GM12801 (cell line): ENCODE measurements around the gene LPA.

Experiments
- CTCF ChIP-seq: IDR thresholded peaks from one replicate; pipeline ENCODE4 v1.5.1; 2011; ENCODE audit warnings: control low read depth; ENCODE audit not compliant: insufficient read length; ENCODE audit errors: extremely low read depth

The LPA gene

DNA sequence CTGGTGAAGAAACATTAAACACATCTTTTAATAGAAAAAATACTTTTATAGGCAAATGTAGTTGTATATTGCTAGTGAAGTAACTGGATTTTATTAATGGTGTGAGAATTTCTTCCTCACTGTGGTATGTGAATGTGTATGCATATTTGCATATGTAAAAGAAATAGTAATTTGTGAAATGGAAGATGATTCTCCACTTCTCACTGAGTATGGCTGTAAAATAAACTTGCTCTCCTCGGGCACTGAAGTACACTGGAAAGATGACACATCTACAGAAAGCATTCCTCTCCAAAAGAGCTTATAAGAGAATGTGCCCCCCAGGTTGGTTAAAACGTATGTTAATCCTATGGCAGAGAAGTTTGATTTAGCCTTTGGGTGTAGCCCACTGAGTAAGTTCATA is 155.5 kb downstream of the LPA start:
- no peak for TF ChIP-seq CTCF

- no peak for TF ChIP-seq CTCF
Measured at GRCh38 chr6:160507420-160507819, 156.7 kb downstream of the LPA start.

- no peak for TF ChIP-seq CTCF
Measured at GRCh38 chr6:160505970-160506369, 158.1 kb downstream of the LPA start.

DNA sequence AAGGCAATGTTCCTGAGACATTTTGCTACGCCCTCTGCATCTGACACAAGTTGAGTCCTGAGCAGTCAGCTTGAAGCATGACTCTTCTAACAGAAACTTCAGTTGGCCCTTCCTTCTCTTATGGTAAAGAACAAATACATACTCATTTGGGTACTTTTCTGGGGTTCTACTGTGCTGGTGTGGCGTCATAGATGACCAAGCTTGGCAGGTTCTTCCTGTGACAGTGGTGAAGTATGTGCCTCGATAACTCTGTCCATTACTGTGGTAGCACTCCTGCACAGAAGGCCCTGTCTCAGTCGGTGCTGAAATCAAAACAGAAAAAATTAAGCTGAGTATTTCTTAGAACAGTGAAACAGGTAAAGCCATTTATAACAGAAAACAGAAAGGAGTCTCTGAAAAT is 163.4 kb downstream of the LPA start:
- no peak for TF ChIP-seq CTCF

DNA sequence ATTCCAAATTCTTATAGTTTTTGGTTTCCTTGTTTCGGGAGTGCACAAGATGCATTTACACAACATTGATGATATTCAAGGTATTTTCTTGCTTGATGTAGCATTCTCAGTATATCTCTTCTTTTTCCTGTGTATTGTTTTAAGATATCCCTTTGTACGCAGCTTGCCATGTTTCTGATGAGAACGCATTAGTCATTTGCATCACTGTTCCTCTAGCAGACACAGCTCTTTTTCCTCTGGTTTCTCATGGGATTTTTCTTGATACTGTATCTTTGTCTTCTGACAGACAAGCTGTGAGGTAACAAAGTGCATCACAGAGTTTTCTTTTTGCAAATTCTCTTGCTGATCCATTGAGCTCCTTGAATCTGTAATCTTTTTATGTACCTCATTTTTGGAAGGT is 169.5 kb downstream of the LPA start:
- TF ChIP-seq CTCF = no peak

DNA sequence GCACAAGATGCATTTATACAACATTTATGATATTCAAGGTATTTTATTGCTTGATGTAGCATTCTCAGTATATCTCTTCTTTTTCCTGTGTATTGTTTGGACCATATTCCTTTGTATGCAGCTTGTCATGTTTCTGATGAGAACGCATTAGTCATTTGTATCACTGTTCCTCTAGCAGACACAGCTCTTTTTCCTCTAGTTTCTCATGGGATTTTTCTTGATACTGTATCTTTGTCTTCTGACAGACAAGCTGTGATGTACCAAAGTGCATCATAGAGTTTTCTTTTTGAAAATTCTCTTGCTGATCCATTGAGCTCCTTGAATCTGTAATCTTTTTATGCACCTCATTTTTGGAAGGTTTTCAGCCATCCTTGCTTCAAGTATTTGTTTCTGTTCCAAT is 175.0 kb downstream of the LPA start:
- TF ChIP-seq CTCF = no peak

DNA sequence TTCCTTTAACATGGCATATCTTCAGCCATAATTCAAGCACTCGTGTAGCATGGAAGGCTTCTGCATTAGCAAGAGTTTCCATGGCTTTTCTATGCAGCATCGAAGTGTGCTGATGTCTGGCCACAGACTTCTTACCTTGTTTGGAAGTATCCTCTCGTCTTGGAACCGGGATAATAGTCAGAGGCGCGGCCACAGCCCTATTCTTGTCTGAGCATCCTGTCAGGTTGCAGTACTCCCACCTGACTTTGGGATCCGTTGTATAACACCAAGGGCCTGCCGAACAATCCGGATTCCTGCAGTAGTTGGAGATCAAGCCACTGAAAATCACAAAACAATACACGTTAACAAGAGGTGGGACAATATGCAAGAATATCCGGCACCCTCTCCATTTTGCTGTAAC is 177.0 kb downstream of the LPA start:
- TF ChIP-seq CTCF = no peak
